CD4-positive, alpha-beta T cell treated with Interleukin-21 for 1 hour (primary cell): ENCODE measurements around the gene UBALD1.

ENCODE experiments used
- DNase-seq: peaks from one replicate; pipeline ENCODE4 v3.0.0-alpha.2; 2020

UBALD1 gene

DNA sequence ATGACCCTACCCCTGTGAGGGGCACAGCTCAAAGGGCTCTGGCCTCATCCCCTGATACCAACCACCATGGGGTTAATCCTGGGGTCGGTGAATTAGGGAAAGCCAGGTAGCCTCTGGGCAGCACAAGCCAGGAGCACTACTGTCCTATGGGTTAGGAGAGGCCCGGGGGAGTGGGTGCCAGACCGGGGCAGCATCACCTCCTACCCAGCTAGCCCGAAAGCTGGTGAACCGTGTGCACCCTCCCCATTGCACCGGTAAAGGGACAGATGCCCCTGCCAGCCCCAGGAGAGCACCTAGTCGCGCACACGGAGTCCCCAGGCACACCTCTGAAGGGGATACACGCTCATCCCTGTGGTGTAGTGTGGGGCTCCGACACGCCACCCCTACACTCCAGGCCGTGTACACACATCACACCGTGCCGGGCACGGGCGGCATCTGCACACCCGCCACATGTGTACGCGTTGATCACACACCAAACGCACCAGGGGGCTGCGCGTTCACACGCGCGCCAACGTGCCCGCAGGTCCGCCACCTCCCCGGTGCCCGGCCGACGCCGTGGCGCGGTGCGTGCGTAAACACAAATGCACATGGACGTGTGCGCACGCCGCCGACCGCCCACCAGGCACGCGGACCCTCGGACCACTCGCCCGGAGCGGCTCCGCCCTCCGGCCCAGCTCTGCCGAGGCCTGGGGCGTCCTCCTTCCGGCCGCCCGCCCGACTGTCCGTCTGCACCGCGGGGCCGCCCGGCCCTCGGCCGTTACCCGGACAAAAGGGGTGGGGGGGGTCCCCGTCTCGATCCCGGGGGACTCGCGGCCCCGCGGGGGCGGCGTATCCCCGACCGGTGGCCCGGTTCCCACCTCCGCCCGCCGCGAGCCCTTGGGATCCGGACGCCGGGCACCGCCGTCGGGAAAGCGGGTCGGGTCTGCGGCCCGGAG is 785 bp downstream of the UBALD1 start:
- DNase-seq: peak; percentile 29

DNA sequence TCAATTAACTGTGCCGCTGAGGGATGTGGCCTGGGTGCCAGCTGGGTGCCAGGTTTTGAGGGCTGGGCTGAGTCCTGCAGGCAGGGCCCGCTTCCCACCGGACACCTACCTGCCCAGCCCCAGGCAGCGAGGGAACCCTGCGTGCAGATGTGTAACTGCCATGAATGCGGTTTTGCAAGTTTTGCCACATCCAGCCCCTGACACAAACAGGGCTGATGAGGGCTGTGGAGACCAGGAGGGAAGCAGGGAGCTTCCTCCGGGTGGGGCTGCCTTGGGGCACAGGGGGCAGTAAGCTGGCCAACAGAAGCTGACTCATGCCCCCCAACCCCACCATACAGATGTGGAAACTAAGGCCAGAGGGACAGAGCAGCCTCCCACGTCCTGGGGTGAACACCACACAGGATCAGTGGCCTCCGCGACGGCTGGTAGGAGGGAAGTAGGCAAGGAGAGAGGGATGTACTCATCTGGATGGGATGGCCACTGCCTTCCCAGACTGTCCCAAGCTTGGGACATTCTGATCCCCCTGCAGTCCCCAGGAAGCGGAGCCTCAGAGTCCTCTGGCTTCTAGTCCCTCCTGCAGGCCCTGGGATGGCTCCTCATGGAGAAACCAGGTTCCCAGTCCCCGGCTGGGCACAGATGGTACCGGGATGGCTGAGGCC is 1.6 kb downstream of the UBALD1 start:
- DNase-seq: no peak

DNA sequence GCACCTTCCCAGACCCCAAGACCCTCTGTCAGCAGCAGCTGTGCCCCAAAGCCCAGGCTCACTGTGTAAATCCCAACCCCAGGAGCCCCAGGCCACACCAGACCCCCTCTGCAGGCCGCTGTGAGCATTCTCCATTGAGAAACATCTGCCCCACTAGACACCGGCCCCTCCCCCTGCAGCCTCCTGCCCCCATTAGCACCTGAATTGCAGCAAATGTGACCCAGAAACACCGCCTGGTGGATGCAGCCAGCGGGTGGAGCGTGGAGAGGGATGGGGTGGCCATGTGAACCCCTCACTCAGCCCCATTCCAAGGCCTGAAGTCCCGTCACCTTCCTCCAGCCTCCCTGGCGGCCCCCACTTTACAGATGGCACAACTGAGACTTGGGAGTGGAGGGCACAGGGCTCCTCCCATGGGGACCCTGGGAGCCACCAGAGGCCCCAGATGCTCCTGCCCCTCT is 2.2 kb downstream of the UBALD1 start:
- DNase-seq: no peak

DNA sequence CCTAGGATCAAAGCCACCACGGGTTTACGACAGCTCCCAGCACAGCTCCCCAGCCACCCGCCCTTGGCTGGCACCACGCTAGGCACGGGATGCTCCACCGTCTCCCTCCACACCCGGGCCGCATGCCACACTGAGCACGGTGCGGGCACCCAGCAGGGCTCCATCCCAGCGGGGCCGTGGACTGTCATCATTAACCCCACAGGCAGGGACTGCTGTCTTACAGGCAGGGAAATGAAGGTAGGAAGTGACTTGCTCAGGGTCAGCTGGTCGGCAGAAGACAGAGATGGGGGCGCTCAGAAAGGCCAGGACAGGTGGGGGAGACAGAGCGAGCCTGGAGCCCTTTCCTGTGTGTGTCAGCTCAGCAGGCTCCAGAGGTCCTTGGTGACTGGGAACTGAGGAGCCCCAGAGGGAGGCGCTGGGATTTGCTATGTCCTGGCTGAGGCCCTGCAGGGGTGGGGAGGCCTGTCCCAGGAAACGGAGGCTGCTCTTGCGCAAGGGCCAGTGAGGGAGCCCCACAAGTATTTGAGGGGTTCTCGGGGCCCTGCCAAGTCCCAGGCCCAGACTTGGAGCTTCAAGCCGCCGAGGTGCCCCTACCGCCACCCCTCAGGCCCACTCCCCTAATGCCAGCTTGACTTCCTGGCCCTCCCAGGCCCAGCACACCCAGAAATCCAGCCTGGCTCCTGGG is 3.2 kb downstream of the UBALD1 start:
- DNase-seq: no peak

DNA sequence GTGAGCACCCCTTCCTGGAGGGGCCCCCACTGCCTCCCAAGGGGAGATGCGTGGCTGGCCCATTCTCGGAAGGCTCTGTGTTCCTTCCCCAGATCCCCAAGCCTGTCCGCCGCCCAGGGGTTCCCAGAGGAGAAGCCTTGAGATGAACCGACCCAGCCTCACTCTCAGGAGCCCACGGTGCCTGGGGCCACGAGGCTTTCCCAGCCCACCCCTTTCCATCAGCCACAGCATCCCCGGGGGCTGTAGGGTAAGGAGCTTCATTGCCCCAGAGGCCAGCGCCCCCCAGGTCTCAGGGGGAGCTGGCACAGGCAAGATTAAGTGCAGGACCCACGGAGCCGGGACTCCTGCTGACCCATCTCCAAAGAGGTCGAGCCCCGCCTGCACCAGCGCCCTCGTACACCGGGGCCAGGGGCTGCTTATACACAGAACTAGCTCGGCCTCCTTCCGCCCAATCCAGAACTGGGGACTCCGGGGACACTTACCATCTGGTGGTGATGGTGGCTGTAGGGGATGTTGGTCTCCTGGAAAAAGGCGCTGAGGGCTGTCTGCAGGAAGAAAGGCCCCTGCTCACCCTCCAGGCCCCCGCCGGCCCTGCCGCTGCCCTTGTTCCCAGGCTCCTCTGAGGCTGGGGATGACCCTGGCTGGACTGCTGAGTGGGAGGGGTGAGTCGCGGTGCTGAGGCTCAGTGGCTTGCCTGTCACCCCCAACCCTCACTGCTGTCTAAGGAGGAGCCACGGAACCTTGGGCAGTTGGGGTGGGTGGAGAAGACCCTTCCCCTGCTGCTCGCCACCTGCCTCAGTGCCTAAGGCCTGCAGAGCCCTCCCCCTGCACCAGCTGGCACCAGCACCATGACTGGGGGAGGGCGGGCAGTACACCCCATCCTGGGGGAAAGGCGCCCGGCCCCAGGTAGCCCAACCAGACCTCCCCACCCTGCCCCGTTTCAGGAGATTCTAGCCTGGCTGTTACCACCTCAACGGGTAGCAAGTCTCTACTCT is 4.4 kb downstream of the UBALD1 start:
- DNase-seq: no peak

DNA sequence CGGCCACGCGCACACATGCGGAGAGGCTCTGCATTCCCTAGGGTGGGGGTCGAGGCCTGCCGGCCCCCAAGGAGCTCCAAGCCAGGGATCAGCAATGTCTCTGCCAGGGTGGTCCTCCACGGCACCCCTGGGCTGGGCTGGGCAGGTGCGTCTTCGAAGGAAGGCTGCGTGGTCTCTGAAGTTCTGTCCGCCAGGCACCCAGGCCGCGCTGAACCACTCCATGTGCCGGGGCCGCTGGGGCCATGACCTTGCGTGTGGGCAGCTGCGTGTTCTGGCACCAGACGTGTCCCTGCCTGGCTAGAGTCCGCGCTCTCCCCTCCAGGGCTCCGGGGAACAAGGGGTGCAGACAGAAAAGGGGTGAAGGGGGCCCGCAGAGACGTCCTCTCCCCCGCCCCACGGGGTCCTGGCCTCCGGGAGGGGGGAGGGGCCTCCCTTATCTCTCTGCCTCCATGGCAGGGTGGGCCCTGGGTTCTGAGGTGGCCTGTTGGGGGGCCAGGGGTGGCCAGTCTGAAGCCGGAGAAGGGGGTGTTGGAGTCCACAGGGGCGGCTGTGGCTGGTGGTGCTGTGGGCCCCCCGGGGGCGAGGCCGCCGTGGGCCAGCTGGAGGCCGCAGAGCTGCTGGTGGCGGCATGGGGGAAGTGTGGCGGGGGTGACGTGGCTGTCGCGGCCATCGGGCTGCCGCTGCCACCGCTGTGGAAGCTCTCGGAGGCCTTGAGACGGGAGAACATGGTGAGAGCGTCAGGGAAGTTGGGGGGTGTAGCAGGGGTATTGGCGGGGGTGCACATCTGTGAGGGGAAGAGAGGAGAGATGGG is 5.3 kb downstream of the UBALD1 start:
- DNase-seq: no peak

DNA sequence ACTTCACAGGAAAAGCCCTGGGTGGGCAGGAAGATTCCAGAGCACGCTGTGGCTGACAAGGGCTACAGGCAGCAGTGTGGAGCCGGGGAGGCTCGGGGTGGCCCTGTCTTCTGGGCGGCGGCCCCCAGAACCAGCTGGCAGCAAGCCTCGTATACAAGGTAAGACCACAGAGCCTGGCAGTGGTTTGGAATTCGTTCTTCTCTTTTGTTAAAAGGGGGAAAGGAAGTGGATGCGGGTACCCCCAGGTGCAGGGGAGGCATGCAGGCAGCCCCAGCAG is 6.0 kb downstream of the UBALD1 start:
- no peak for DNase-seq

DNA sequence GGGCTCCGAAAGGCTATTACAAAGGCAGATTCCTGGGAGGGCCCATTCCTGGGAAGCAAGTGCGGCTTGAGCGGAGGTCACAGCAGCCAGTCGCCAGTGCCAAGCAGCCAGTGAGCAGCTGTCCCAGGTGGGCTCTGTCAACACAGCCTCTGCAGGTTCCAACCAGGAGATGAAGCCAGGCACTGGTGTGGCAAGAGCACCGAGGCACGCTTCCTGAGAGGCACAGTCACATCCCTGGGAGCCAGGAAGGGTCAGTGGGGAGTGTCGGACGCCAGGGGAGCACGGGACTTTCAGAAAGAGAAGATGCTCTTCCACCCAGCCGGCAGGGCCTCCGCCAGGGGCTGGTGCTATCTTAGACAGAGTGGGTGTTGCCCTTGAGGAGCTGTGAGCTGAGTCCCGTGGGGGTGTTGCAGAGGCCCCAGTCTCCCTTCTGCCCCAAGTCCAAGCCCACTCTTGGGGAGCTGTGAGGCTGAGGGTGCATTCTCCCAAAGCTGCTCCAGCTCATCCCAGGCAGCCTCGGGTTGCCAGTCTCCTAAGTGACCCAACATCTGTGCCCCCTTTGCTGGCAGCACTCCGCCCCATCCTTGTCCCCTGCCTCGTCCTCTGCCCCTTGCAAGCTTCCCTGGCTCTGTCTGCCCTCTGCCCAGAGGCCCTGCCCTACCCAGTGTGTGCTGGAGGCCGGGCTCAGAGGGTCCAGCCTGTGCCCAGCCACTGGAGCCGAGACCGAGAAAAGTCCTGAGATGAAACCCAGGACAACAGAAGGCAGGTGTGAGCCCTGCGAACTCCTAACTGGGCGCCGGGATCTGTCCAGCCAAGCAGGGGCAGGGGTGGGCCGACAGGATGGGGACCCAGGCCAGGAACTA is 6.6 kb downstream of the UBALD1 start:
- DNase-seq: no peak

DNA sequence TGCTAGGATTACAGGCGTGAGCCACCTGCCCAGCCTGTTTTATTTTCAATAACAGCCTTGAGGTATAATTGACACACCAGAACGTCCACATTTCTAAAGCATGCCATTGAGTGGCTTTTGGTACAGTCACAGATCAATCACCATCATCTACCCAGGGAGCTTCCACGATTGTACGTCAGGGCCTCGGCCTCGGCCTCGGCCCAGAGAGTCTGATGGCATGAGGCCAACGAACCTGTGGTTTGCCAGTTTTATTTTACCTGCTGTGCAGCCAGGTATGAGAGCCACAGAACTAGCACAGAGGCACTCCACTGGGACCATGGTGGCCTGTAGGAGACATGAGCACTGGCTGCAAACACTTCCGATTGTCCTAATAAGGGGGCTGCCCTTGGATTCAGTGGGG is 8.3 kb downstream of the UBALD1 start:
- no peak for DNase-seq

DNA sequence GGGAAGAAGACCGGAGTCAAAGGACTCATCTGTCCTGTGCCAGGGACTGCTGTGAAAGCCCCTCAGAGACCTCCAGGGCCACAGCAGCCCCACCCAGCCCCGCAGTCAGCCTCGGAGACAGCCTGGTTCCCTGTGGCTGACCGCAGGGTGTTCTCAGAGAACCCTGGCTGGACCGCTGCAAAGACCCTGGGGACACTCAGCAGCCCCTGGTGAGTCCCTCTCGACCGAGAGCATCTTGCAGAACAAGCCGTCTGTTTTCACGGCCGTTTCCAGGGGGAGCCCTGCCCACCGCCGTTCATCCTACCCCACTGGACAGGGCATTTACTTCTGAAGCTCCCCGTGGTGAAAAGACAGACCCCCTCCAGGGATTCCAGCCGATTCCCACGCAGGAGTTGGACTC is 10.3 kb downstream of the UBALD1 start:
- no peak for DNase-seq

DNA sequence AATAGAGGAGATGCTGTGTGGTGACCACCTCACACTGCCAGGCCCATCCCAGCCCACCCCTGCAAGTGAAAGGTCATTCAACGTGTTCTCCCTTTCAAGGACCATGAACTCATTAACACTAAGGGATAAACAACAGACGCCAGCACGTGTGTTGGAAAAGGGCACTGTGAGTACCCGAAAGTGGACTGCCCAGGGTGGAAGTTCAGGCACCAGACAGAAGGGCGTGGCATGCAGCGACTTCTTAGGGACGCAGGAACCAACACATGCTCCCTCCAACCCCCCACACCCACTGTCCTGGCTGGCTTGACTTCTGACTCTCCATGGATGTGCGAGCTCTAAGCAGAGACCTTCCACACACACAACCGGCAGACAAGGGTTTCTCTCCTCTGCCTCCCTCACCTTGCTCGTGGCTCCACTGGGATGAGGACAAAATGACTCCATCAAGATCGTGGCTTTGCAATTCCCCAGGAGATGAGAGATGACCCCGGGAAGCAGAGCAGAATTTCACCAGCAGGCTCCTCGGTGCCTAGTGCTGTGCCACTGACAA is 11.0 kb downstream of the UBALD1 start:
- no peak for DNase-seq

DNA sequence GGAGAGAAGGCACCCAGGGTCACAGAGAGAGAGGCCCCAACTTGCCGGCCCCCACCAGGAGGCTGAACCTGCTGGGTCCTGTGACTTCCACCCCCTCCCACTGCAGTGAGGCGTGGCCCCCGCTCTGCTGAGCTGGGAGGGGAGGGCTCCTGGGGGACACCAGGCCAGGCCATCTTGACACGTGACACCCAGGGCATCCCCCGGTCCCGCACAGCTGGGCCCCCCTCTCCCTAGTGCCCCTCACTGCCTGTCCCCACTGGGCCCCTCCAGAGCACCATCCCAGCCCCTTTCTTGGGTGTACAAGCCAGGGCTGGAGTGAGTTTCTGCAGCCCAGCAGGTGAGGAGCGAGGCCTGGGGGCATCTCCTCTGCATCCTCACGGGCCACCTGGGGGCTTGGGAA is 12.4 kb downstream of the UBALD1 start:
- no peak for DNase-seq

DNA sequence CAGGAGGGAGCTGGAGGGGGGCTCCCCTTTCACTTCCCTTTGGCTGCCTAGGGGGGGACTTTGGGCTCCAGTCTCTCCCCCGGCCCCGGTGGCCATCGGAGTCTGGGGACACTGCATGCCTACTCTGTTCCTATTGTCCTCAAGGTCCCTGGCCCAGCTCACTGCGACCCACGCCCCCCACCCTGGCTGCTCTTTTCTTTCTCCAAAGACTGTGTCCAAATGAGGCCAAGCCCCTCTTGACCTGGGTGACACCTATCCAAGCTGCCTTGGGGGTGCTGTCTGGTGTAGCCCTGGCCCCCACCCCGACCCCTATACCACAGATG is 12.9 kb downstream of the UBALD1 start:
- no peak for DNase-seq

DNA sequence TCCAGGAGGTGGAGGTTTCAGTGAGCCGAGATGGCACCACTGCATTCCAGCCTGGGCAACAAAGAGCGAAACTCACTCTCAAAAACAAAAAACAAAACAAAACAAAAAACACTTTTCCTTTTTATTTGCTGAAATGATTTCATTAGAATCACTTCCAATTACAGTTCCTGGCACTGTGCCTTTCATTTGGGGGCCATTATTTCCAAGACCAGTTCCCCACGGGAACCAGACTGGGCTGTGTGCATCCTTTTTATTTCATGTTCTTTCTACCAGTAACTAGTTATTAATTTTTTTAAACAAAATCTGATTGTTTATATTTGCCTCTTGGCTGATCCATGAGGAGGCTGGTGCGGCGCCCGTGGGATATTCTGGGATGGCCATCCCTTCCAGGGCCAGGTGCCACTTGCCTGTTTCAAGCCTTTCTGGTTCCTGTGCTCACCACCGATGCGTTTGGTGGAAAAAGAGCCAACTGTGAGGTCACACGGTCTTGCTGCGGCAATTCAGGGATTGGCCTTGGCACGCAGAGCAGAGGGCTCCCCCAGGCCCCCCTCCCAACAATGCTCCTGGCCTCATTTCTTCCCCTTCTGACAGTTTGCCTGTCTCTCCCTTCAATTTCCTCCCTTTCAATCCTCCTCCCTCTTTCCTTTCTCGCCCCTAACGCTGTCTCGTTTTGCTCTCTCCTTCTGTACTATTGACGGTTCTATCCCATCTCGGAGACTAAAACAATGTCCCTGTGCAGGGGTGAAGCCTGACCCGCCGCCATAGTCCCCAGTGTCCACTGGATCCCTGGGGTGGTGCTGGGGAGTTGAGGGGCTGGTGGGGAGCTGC is 13.4 kb downstream of the UBALD1 start:
- DNase-seq: no peak

DNA sequence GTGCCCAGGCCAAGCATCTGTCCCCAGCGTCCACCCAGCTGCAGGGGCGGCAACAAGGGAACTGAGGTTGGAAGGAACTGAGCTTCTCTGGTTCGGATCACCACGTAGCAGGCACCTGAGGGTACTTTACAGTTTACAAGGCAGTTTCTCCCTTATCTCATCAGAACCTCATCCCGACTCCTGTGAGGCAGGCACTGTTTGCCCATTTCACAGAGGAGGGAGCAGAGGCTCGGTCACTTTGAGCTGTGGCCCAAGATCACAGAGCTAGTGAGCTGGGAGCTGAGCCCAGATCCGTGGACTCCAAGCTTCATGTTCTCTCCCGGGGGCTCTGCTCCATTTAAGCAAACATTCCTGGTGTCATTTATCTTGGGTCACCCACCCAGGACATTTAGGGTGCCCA is 15.1 kb downstream of the UBALD1 start:
- no peak for DNase-seq

DNA sequence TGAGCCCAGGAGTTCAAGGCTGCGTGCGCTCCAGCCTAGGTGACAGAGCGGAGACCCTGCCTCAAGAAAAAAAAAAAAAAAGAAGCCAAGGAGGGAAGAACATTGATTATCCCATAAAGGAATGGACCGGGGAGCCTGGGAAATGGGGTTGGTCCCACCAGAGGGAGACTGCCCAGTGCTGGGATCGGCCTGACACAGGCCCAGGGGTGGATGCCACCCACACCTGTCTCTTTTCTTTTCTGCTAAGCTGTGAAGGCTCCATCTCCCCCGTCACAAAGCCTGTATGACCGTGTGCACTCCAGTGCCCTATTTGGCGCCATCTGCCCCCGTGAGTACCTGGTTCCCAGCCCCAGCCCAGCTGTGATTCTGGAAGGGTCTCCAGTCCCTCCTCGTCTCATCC is 15.7 kb downstream of the UBALD1 start:
- no peak for DNase-seq

DNA sequence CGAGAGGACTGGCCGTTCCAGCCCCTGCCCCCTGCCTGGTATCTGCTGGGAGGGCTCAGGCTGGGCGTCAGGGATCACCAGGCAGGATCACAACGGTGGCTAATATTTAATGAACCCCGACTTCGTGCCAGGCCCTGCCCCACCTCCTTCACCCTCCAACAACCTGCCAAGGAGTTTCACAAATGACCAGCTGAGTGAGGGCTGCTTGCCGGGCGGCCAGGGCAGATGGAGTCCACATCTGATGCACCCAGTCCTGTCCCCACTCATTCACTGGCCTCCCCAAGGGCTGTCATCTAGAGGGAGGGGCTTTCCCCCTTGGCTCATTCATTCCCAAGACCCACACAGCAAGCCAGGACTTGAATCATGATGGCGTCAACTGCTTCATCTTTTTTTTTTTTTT is 17.5 kb downstream of the UBALD1 start:
- no peak for DNase-seq

DNA sequence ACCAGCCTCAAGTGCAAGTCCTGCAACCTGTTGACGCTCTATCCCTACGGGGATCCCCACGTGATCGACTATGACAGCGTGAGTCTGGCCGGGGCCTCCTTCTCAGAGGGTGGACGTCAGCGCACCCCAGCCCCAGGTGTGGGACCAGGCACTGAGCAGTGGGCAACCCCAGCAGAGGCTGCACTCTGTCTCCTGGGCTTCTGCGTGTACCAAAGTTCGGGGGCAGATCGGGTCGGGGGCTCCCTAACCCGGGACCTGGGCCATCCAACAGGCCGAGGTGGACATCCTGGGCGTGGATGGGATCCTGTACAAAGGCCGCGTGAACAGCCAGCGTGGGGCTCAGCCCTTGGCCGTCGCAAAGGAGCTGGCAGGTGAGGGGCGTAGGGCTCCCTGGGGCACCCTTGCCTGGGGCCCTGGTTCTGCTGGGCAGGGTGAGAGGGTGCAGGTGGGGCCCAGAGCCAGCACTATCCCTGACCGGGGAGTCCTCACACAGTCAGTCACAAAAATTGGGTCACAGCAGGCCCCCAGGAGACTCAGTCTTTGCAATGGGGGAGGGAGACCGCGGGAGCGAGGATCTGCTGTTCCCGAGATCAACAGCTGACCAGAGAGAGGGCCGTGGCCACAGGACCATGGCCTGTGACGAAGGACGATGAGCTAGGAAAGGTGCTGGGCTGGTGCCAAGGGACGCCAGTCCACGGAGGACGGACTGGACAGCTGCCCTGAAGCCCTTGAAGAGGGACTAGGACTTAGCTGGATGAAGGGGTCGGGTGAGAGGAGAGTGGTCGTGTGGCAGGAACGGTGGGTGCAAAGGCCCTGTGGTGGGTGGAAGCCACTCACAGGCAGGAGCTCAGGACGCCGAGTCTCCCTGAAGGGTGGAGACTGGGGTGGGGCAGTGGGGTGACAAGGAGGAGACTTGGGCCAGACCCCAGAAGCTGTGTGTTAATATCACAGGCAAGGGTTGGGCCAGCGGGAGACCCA is 20.0 kb downstream of the UBALD1 start:
- no peak for DNase-seq

DNA sequence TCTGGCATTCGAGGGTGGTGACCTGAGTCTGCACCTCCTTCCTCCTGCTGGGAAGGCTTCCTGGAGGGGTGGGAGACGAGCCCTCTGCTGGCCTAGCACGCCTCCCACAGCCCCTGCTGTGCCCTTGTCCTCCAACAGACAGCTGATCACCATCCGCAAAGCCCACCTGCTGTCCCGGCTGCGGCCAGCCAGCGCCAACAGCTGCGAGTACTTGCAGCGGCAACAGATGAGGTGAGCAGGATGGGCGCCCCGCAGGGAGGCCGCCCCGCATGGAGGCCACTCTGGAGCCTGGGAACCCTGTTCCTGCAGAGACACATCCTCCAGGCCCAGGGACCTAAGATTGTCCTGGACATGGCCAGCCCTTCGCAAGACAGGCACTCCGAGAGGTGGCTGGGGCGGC is 21.6 kb downstream of the UBALD1 start:
- DNase-seq: no peak
